Measurements from ENCODE around the gene FHIT.

Gene FHIT

DNA sequence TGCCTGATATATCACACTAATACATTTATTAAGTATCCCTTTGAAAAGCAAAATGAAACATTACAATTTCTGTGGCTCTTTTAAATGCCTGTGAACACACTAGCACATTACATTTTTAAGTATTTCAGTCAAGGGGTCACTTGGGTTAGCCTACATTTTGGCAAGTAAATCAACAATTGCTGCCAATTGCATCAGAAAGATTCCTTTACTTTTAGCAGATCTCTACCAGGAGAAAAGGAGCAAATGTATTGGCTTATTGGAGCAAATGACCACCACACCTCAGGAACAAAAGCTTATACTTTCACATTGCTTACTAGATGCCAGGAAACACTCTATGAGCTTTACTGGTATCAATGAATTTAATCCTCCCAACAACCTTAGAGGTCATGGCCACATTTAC lies 947.1 kb downstream of the FHIT start:
- no peak for DNase-seq

DNA sequence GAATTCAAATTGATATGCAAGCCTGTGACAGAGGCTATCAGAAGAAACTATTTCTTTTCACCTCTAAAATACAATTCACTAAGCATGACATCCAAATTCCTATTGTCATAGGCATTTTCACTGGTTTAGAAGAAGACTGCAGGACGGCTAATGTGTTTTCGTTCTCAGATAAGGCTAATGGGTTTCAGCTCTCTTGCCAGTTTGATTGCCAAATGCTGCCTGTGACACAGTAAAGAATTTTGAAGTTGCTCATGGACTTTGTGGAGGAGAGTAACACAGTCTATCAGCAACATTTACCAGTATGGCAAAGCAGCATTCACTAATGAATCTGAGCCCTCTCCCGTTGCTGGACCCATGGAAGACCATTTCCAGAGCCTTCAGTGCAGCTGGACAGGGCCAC lies 948.1 kb downstream of the FHIT start:
- no peak for DNase-seq

DNA sequence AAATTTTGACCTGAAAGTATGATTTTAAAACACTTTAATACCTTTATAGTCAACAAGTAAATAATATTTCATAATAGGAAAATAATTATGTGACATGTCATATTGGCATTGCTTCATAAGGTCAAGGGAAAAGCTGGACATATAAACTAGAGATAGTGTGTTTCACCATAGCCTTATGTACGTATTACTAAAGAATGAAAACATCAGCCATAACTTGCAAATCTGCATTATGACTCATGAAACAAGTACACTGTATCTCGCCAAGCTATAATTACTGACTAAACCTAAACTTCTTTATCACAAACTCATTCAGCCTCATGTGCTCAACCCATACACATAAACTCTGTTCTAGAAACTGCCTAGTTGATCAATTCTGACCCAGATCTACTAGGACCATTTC lies 950.1 kb downstream of the FHIT start:
- no peak for DNase-seq

DNA sequence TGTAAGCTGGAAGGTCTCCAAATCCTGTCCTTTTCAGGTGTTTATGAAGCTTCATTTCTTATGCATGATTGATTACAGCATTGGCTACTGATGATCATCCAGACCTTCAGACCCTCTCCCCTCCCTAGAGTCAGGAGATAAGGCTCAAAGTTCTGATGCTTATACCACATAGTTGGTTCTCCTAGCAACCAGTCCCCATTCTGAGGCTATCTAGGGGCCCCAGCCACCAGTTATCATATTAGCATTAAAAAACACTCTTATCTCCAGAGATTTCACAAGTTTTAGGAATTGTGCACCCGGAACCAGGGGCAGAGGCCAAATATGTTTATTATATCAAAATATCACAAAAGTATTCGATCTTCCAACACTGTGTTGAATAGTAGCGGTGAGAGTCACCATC lies 953.1 kb downstream of the FHIT start:
- no peak for DNase-seq

DNA sequence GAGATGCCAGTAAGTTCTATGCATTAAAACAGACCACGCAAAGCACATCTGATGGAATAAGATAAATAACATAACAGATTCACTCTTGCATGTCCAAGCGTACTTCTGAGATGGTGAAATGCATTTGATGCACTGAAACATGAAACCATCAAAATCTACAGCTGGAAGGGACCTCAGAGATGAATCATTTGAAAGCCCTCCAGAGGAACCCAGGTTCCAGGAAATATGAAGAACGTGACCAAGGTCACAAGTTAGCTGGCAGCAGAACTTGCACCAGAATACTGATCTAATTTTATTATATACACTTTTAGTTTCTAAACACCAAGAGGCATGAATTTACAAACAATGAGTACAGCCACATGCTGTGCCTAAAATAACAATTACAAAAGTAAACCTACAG lies 957.1 kb downstream of the FHIT start:
- DNase-seq: no peak

DNA sequence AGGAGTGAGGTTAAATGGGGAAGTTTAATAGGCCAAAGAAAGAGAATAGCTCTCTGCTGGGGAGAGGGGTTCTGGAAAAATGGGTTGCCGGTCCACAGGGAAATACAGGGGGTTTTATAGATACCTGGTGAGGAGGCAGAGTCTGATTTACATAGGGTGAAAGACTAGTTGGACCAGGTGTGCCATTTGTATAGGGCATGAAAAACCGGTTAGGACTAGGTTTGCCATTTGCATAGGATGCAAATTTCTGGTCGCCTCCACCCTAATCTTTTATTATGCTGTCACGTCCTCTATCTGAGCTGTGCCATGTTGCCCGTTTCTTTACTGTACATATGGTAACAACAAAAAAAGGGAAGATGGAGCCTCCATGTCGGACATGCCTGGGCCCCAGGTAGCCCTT lies 960.1 kb downstream of the FHIT start:
- no peak for DNase-seq

DNA sequence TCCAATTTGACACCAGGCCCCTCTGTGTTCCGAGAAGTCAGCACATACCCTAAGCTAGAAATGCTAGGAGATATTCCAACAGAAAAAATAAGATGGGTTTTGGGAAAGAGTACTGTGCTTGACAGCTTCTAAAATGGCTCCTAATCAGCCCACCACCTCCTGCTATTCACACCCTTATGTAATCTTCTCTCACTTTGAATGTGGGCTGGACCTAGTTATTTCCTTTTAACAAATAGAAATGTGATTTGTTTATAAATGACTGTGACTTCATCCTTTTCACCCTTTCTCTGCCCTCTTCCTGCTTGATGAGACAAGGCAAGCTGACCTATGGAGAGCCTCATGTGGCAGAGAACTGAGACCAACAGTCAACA lies 961.1 kb downstream of the FHIT start:
- no peak for DNase-seq

DNA sequence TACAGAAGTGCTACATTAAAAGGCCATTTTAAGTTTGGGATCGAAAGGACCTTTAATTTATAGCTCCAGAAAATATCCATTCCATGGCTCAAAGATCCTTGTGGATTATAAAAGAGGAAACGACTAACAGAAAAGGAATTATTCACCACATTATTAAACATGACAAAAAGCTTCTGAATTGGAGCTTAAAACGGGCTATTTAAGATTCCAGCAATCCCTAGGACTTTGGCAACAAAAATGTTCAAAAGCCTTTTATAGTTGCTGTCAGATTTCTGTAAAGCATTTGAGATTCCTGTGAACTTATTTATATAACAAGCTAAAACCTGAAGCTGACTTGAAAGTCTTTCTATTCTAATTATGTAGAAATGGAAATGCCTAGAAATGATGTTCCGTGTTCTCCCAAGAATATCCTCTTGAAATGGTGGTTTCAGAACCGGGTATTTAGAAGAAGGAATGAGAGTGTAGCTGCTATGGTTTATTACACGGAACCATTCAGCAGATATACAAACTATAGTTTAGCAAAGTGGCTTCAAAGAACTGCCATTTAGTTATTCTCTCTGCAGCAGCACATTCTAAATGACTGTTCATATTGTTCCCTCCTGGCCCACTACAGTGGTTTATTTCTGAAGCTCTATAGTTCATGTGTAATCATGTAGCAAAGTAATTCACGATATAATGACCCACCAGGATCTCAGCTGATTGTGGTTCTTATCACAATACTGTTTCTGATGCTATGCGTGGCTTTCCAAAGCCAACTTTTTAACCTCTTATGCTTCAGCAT lies 961.7 kb downstream of the FHIT start:
- DNase-seq: no peak

DNA sequence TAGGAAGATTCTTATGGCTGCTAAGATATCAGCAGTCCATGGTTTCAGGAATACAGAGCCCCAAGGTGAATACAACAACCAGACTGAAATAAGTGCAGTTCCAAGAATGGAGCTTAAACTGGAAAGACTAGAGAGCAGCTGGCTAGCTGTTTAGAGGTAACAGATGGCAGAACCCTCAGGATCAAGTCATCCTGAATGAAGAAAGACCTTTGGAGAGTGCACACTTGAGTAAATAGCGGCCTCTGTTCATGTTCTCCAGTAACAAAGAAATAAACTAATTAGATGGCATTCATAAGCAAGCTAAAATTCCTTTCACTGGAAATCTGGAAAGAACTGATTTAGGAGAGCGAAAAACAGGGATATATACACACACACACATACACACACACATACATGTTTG lies 968.4 kb downstream of the FHIT start:
- no peak for DNase-seq

DNA sequence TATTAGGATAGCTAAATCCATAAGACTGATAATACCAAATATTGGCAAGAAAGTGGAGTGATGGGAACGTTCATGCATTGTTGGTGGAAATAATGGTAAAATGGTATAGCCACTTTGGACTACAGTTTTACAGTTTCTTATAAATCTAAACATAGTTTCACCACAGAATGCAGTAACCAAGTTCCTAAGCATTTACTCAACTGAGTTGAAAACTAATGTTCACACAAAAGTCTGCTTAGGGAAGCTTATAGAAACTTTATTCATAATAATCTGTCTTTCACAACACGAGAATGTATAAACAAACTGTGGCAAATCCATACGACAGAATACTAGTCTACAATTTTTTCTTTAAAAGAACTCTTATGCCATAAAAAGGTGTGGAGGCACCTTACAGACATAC lies 969.3 kb downstream of the FHIT start:
- no peak for DNase-seq

DNA sequence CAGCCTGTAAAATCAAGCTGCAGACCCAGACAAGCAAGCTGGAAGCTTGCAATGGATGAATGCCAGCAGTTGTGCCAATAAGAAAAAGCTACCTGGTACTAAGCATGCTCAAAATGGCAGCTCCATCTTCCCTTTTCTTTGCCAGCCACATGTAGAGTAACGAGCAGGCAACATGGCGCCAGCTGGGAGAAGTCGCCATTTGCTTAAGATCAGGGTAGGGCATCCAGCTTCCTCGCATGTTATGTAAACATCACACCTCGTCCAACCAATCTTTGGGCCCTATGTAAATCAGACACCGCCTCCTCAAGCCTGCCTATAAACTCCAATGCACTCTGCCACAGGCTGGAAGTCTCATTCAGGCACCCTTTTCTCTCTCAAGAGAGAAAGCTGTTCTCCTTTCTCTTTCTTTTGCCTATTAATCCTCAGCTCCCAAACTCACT lies 973.9 kb downstream of the FHIT start:
- DNase-seq: no peak

DNA sequence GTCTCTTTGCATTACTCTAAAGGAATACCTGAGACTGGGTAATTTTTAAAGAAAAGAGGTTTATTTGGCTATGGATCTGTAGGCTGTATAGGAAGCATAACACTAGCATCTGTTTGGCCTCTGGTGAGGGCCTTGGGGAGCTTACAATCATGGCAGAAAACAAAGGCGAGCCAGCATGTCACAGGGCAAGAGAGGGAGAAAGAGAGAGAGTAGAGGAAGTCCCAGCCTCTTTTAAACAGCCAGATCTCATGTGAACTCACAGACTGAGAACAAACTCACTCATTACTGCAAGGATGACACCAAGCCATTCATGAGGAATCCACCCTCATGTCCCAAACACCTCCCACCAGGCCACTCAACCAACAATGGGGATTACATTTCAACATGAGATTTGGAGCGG lies 974.6 kb downstream of the FHIT start:
- no peak for DNase-seq

DNA sequence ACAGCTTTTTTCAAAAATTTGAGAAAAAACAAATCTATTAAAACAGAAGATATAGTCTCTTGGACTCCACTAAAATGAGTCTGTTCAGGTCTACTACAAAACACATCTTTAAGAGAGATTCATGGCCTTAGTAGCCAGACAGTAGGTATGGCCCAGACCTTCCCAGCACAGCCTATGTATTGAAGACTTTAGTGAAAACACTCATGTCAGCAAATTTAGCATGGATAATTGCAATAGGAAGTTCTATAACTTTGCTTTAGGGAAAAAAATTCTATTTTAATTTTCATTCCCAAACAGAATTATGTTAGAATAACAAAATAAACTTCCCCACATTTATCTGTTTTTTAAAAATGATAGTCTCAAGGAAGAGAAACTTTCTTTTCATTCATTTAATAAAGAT lies 976.6 kb downstream of the FHIT start:
- no peak for DNase-seq

DNA sequence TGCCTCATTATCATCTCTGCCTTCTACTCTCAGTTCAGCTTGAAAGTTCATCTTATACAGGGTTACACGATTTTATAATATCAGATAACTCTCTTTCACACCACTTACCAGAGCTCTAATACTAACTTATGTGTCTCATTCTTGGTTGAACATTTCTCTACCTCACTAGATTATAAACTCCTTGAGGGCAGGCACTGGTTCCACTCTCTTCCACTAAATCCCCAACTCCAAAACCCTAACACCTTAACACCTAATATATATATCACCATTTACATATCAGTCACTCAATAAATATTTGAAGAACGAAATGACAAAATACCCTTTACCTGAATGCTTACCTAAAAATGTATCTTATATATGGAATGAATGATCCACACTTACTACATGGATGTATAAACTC lies 977.2 kb downstream of the FHIT start:
- DNase-seq: no peak

DNA sequence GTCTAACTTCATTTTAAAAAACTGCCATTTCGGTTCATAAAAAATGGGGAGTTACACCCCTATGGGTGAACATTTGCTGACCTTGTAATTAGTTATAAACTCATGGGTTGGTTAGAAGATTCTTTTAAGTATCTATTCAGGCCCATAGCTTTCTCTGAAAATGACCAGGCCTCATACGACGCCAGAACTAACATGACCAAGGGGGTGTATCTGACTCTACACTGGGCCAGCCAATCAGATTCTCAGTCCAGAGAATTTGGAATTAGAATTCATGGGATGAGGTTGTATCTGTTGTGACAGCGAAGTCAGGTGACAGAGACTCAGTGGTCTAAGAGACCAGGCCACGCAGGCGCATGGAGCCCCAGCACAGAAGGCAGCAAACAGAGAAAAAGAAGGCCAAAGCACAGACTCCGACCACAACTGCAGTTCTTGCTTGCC lies 981.4 kb downstream of the FHIT start:
- no peak for DNase-seq

DNA sequence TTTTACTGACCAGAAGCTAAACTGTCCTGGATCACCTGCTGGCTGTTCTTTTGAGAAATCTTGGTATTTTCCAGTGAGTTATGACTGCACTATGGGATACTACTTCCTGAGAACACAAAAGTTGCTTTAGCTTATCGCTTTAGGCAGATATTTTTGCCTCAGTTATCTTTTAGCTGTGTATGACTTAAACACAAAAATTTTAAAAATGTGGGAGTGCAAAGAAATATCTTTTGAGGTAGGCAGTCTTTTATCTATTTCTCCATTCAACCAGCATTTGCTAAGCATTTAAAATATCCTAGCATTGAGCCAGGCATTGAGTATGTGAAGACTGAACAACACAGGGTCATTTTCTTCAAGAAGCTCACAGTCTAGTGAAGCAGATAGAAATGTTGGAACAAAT lies 981.9 kb downstream of the FHIT start:
- DNase-seq: no peak

DNA sequence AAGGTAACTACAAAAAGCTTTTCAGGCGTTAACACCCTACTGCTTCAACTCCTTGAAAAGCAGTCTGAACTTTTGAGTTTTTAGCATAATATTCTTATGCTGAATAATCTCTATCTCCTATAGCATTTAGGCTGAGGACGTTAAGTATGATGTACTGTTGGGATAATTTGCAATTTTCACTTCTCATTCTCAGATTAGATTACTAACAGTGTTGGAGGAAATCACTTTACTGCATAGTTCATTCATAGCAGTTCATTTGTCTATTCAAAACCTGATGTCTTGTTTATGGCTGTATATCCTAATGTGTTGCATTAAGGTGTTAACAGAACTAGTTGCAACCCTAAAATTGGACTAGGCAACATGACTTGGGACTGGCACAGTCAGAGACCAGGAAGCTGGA lies 983.1 kb downstream of the FHIT start:
- no peak for DNase-seq

DNA sequence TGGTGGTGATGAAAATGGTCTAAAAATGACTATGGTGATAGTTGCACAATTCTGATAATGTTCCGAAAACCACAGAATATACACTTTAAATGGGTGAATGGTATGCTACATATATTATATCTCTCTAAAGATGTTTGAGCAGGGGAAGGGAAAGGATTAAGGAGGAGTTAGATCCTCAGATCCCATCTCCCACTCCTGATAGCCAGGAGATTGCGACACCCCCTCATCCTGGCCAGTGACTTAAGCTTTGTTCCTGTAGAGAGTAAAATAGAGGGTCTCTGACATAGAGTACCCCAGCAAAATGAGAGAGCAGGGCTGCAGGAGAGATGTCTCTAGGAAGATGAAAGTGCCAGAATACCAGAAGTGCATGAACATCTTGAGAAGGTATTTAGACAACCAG lies 984.8 kb downstream of the FHIT start:
- DNase-seq: no peak

DNA sequence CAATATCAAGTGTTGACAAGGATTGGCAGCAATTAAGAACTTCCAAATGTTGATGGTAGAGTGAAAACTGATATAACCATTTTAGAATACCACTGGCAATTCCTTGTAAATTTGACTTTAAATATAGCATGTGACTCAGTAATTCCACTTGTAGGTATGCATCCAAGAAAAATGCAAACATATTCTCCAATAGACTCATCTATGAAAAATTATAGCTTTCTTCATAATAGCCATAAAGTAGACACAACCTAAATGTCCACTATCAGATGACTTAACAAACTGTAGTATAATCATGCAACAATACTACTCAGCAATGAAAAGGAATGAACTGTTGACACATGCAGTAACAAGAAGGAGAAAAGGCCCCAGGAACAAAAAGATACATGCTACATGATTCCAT lies 988.1 kb downstream of the FHIT start:
- no peak for DNase-seq

DNA sequence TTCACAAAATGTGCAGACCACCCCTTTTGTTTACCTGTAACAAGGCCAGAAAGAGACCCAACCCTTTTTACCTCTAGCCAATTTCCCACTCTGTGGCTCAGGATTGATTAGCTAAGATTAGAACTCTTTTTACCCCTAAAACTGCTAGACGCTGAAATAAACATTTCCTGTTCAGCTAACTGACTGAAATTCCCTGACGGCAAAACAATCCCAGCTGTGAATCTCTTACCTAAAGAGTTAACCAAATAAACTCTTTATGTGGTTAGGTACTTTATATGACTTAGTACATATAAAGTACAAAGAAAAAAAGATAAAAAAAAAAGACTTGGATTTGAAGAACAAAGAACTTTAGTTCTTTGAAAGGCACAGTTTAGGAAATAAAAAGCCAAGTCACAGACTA lies 988.7 kb downstream of the FHIT start:
- no peak for DNase-seq

DNA sequence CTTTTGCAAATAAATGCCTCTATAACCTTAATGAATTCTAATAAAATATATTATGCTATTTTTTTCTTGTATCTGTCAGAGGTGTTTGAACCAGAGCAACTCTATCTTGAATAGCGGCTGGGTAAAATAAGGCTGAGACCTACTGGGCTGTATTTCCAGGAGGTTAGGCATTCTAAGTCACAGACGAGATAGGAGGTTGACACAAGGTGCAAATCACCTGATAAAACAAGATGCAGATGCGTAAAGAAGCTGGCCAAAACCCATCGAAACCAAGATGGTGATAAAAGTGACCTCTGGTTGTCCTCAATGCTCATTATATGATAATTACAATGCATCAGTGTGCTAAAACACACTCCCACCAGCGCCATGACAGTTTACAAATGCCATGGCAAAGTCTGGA lies 990.7 kb downstream of the FHIT start:
- no peak for DNase-seq

DNA sequence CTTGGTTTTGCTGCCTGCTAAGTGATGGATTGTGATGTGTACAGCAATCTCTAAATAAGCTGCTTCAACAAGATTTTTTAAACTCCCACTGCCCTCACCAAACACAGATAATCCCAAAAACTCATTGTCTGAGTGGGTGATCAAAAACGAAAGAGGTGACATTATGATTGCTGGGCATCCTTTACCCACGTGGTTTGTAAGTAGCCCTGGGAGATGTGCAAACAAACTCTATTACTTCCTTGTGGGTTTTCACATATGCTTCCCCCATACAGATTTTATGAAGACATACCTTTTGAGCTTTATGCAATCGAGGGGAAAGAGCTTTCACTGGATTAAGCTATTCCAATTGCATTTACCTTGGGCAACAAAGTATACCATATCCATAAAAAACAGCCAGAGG lies 1000.4 kb downstream of the FHIT start:
- DNase-seq: no peak

DNA sequence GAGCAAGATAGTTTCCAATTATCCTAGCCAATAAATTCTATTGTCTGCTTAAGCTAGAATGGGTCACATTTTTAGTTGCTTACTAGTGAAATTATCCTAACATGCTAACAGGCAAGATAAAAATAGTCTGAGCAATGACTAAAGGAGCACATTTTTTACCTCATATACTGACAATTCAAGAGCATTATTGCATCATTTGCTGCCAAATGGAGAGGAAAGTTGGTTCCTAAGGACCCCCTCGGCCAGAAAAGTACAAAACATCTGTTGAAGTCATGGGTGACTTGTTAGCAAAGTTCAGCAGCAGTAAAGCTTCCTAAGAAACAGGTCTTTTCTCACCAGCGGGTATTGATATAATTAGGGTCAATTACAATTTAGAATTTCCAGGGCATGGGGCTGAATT lies 1001.0 kb downstream of the FHIT start:
- DNase-seq: no peak

DNA sequence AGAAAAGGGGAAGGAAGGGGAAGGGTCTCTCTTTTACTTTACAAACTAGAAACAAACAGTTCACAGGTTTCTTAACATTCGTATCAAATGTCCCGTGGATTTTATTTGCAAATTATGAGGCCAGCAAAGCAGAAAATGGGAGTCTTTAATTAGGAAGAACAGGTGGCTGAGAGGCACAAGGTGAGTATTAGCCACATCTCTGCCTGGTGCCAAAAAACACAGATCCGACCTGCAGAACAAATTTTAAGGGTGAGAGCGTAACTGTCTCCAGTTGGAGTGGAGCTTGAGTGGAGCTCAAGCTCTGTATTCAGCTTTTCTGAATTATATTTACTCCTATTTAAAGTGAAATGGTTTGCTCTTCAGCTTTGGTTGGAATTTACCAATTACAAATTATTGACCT lies 1004.9 kb downstream of the FHIT start:
- DNase-seq: no peak

DNA sequence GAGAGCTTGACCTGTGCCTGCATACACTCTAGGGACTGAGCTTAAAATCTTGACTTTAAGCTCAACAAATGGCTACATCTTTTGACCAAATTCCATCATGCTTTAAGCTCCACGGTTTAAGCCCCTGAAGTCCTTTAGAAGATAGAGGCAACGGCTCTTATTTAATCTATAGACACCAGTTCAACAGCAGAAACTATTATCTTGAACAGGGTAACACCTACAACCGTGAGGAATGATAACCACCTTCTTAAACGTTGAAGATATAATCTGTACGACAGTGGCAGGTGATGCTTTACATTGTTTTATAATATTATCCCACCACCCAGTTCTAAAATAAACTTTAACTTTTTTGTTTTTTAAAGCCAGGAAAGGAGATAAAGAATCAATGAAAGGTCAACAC lies 1007.8 kb downstream of the FHIT start:
- DNase-seq: no peak

DNA sequence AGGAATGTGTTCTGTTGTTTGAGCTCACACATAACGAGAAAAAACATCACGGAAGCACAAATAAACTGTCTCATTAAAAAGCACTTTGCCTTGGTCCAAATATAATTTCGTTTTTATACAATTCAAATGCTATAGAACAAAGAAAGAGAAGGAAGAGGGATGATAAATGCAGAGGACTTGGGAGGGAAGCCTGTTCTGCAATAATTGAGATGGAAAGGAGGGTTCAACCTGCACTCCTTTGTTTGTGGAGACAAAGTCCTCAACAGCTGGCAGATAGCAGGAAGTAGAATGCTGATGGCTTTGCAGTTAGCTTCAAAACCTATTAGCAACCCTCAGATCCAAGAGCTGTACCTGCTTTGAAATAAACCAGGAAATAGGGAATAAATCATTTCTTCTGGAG lies 1010.8 kb downstream of the FHIT start:
- DNase-seq: no peak
